Thyroid gland (tissue), 4 donors: ENCODE data around the gene LRP8.

Source experiments
- CTCF ChIP-seq, 6 experiments: fragments of 200-600 bp in 3 of 6; fragments of 450-650 bp in 3 of 6; sonication (generic) in 3 of 6; IDR thresholded peaks; one replicate each; pipeline ENCODE4 v1.5.1; 2016 to 2019; ENCODE audit warnings: antibody characterized with exemption in 6 of 6, mild to moderate bottlenecking in 2 of 6, inconsistent platforms in 1 of 6, moderate library complexity in 1 of 6
- POLR2A ChIP-seq, 2 donors: fragments of 450-650 bp; IDR thresholded peaks; one replicate each; pipeline ENCODE4 v1.6.1; 2017; ENCODE audit warnings: antibody characterized with exemption in 2 of 2, mild to moderate bottlenecking in 2 of 2, moderate library complexity in 1 of 2

- TF ChIP-seq CTCF (IDR thresholded peaks at IDR 0.05) = no peak
- no peak for TF ChIP-seq POLR2A (IDR thresholded peaks at IDR 0.05)
Observed at GRCh38 chr1:53250325-53250724, 77.5 kb downstream of the LRP8 start.
